ENCODE results near the gene TRAPPC3. TPM values are rescaled to one million over a fixed set of nuclear protein-coding genes. Genes with fewer than 3 reads are reported as not detected.

The TRAPPC3 gene
- total RNA-seq, 1 experiment from 2014 or later, result 119 TPM

DNA sequence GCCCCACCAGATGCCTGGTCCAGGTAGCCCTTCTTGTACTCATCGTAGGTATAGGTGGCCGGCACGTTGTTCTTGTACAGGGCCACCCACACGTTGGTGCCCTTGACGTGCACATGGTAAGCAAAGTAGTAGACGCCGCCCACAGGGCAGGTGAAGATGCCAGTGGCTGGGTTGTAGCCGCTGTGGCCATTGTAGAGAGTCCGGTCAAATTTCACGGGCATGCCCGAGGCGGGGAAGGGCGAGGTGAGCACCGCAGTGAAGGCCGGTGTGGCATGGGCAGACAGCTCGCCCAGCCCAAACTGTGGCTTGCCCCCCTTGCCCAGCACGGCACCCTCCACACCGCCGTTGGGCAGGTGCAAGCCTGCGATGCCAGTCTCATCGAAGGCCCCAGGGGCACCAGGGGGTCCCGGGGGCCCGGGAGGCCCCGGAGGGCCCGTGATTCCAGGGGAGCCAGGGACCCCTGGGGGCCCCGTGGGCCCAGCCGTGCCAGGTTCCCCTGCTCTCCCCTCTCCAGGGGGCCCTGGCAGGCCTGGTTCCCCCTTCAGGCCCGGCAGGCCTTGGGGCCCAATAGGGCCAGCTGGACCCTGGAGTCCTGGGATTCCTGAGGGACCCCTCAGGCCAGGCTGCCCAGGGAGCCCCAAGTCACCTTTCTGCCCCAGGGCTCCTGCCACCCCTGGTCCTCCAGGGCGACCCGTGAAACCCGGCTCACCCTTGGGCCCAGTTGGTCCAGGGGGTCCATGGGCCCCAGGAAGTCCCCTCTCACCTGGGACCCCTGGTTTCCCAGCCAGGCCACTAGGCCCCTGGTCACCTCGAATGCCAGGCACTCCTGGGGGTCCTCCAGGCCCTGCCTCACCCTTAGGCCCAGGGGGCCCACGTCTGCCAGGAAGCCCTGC, 51.3 kb downstream of the TRAPPC3 start:
- no peak overlapping the region for H3K27ac ChIP-seq (ENCODE audit: low read length)
- H4K20me1 ChIP-seq (ENCODE audit: low read length), result no peaks in the 10 kb centered on the region
- DNase-seq, result no peak
- no peaks in the 10 kb centered on the region for H3K9me2 ChIP-seq (replicated peaks; ENCODE audit: low read length)
- no peaks in the 10 kb centered on the region for H3K4me1 ChIP-seq (ENCODE audit: insufficient read depth, low read length)
- H3F3A ChIP-seq (ENCODE audit: low read length, unreplicated experiment), result no peaks in the 10 kb centered on the region
- H2AFZ ChIP-seq (ENCODE audit: low read length), result no peak overlapping the region
- H3K36me3 ChIP-seq (ENCODE audit: low read depth, low read length), result peaks cover 21% of the 10 kb centered on the region; the same call in 1 of the 2 replicates
- ChIA-PET POLR2A (ENCODE audit: unreplicated experiment) (no interaction called here), CTCF (interaction anchor here (0.8 to 1.5 kb wide), 3 partner anchors 35 to 51 kb away, joined by 3 to 7 read pairs (median 4); partner anchors contain the start of gene TRAPPC3)
- H3K27me3 ChIP-seq (ENCODE audit: low read length), result no peaks in the 10 kb centered on the region
- BruUV-seq (replicated peaks), result no TSS peak
- no peak overlapping the region for H3K4me2 ChIP-seq (ENCODE audit: low read length)
- H3K79me2 ChIP-seq (ENCODE audit: low read length), result no peaks in the 10 kb centered on the region
- no peak overlapping the region for H3K4me3 ChIP-seq (ENCODE audit: low read length)
- intact Hi-C loops (cut with micrococcal nuclease), result loop anchor here (5.0 kb wide), 1 partner anchor 189 kb away; no protein-coding TSS in a partner anchor
- no peak for ATAC-seq
- no peaks in the 10 kb centered on the region for H3K9me3 ChIP-seq (ENCODE audit: low read length)
- TF ChIP-seq EZH2phosphoT487 (IDR thresholded peaks at IDR 0.05; ENCODE audit: borderline replicate concordance, low read length), result no peak
- TF ChIP-seq, protein P1, sequence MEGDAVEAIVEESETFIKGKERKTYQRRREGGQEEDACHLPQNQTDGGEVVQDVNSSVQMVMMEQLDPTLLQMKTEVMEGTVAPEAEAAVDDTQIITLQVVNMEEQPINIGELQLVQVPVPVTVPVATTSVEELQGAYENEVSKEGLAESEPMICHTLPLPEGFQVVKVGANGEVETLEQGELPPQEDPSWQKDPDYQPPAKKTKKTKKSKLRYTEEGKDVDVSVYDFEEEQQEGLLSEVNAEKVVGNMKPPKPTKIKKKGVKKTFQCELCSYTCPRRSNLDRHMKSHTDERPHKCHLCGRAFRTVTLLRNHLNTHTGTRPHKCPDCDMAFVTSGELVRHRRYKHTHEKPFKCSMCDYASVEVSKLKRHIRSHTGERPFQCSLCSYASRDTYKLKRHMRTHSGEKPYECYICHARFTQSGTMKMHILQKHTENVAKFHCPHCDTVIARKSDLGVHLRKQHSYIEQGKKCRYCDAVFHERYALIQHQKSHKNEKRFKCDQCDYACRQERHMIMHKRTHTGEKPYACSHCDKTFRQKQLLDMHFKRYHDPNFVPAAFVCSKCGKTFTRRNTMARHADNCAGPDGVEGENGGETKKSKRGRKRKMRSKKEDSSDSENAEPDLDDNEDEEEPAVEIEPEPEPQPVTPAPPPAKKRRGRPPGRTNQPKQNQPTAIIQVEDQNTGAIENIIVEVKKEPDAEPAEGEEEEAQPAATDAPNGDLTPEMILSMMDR (conservative IDR thresholded peaks at IDR 0.05; ENCODE audit: low read depth, low read length), result no peak
- TF ChIP-seq EZH2 (IDR thresholded peaks at IDR 0.05; ENCODE audit: low read length, unreplicated experiment), result no peak
- H3K9ac ChIP-seq (ENCODE audit: low read length), result no peak overlapping the region

DNA sequence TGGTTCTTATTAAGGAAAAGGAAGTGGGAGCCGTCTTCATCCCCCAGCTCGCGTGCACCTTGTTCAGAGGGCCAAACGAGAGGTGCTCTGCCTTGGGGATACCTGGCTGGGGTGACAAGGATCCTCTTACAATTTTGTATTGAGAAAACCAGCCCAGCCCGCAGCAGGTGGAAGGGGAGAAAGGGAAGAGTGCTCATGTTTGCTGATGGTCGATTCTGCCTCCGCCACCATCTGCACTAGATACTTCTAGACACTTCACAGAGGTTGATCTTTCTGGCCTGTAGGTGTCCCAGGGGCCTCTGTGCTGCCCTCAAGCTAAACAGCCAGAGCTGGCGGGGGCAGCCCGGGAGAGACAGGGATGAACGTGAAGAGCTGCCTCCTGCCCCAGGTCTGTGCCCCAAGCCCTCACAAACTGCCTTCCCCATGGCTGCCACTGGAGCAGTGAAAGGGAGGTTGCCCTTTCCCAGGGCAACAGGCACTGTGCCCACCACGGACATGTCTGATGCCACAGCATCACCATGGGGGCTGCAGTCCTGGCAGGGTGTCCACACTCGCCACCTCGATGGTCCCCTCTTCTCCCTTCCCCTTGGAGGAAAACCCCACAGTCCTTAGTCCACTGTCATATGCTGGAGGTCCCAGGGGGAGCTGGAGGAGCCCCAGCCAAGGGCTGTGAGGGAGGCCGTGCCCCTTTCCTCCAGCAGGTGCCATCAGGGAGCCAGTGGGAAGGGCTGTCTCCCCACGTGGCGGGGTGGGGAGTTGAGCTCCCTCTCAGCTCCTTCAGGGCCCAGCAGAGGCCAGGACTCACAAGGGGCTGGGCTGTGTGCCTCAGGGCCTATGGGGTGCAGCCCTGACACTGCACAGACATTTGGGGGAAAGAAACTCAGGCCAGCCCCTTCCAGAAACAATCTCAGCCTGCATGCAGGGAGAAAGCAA, 52.5 kb downstream of the TRAPPC3 start:
- no peaks in the 10 kb centered on the region for H3K4me1 ChIP-seq (ENCODE audit: insufficient read depth, low read length)
- TF ChIP-seq EZH2phosphoT487 (IDR thresholded peaks at IDR 0.05; ENCODE audit: borderline replicate concordance, low read length) (no peak), EZH2 (IDR thresholded peaks at IDR 0.05; ENCODE audit: low read length, unreplicated experiment) (no peak)
- TF ChIP-seq, protein P1 (conservative IDR thresholded peaks at IDR 0.05; ENCODE audit: low read depth, low read length), result peak; percentile 53
- ATAC-seq (peak; percentile 50), DNase-seq (peak; percentile 29)
- H4K20me1 ChIP-seq (ENCODE audit: low read length), result no peaks in the 10 kb centered on the region
- no peaks in the 10 kb centered on the region for H3K79me2 ChIP-seq (ENCODE audit: low read length)
- no peaks in the 10 kb centered on the region for H3F3A ChIP-seq (ENCODE audit: low read length, unreplicated experiment)
- H3K36me3 ChIP-seq (ENCODE audit: low read depth, low read length), result peaks cover 32% of the 10 kb centered on the region; the same call in 1 of the 2 replicates
- no peak overlapping the region for H3K9ac ChIP-seq (ENCODE audit: low read length)
- no peaks in the 10 kb centered on the region for H3K27me3 ChIP-seq (ENCODE audit: low read length)
- no peaks in the 10 kb centered on the region for H3K9me2 ChIP-seq (replicated peaks; ENCODE audit: low read length)
- intact Hi-C loops (cut with micrococcal nuclease), result loop anchor here (5.0 kb wide), 1 partner anchor 191 kb away; no protein-coding TSS in a partner anchor
- no TSS peak for BruUV-seq (replicated peaks)
- no peak overlapping the region for H3K4me3 ChIP-seq (ENCODE audit: low read length)
- CTCF ChIA-PET, result interaction anchor here (0.8 to 1.5 kb wide), 3 partner anchors 37 to 52 kb away, joined by 3 to 7 read pairs (median 4); partner anchors contain the start of gene TRAPPC3
- POLR2A ChIA-PET (ENCODE audit: unreplicated experiment), result no interaction called here
- H3K4me2 ChIP-seq (ENCODE audit: low read length), result no peak overlapping the region
- H3K9me3 ChIP-seq (ENCODE audit: low read length), result no peaks in the 10 kb centered on the region
- H3K27ac ChIP-seq (ENCODE audit: low read length), result no peak overlapping the region
- H2AFZ ChIP-seq (ENCODE audit: low read length), result no peak overlapping the region
